T-helper 2 cell treated with Interferon-gamma antibody and Interleukin-4, amounts not matched to agents 5 μg/mL and 100 μg/mL, for 36 hours (primary cell): Measurements from ENCODE around the gene ZNF784.

Source experiments
- DNase-seq: peaks from one replicate; pipeline ENCODE4 v3.0.0; 2021; ENCODE audit warnings: low spot score
- H3K27ac Mint-ChIP-seq: one replicate; pipeline ENCODE4 v1.8.0; 2021; ENCODE audit warnings: mild to moderate bottlenecking, mixed read lengths
- H3K27me3 Mint-ChIP-seq: one replicate; pipeline ENCODE4 v1.8.0; 2021; ENCODE audit warnings: low read depth, mixed read lengths
- H3K36me3 Mint-ChIP-seq: one replicate; pipeline ENCODE4 v1.8.0; 2021; ENCODE audit warnings: low read depth, mixed read lengths
- H3K4me1 Mint-ChIP-seq: one replicate; pipeline ENCODE4 v1.8.0; 2021; ENCODE audit warnings: low read depth, mixed read lengths
- H3K4me3 Mint-ChIP-seq: one replicate; pipeline ENCODE4 v1.8.0; 2022; ENCODE audit warnings: mild to moderate bottlenecking, moderate library complexity, mixed read lengths
- H3K9me3 Mint-ChIP-seq: one replicate; pipeline ENCODE4 v1.8.0; 2021; ENCODE audit warnings: mixed read lengths

The ZNF784 gene

DNA sequence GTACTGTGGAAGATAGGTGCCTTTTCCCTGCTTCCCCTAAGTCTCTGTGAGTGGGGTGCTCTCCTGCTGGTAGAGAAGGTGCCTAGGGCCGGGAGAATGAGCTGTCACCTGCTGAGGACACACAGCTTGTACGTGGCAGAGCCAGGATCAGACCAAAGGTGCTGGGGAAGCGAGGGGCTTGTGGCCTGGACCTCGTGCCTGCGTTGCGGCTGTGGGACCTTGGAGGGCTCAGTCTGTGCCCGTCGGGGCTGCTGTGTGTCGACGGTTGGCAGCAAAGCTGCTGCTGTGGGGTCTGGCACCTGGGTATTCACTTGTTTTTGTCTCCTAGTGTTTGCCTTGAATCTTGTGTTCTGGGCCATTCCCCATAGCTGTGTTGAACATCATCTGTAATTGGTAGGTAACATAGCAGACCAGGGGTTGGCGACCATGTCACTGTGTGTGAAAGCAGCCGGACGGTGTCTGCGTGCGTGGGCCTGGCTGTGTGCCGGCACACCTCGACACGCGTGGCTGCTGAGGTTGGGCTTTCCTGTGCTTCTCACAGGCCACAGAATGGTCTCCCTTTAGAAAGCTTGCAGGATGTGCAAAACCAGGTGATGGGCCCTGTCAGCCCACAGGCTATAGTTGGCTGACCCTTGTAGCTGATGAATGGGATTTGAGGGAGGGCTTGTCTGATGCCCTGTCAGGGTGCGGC lies 39.6 kb upstream of the ZNF784 start:
- no peak for DNase-seq
- no peaks in the 10 kb centered on the region for H3K27me3 Mint-ChIP-seq
- H3K9me3 Mint-ChIP-seq: no peaks in the 10 kb centered on the region
- H3K4me1 Mint-ChIP-seq: peaks cover 3% of the 10 kb centered on the region
- peaks cover 68% of the 10 kb centered on the region for H3K36me3 Mint-ChIP-seq
- H3K4me3 Mint-ChIP-seq: no peak overlapping the region
- H3K27ac Mint-ChIP-seq: no peak overlapping the region

DNA sequence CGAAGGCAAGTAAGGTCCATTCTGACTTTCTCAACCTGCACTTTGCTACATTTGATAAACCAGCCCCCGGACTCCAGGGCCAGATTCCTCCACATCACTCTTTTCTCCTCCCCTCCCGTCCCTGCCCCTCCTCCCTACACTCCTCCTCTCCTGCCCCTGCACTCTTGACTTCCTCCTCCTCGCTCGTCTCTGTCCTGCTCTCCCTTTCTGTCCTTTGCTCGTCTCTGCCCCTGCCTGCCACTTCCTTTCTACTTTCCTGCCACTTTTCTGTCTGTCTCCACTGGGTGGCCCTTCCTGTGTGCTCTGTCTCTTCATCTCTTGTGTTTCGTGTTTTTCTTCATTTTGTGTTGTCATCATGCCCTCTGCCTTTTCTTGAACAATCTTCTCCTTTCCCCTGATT lies 37.5 kb upstream of the ZNF784 start:
- DNase-seq: no peak
- Mint-ChIP-seq H3K9me3 (no peaks in the 10 kb centered on the region), H3K36me3 (peaks cover 61% of the 10 kb centered on the region), H3K4me3 (no peak overlapping the region), H3K27ac (no peak overlapping the region), H3K27me3 (no peaks in the 10 kb centered on the region), H3K4me1 (peaks cover 14% of the 10 kb centered on the region)

DNA sequence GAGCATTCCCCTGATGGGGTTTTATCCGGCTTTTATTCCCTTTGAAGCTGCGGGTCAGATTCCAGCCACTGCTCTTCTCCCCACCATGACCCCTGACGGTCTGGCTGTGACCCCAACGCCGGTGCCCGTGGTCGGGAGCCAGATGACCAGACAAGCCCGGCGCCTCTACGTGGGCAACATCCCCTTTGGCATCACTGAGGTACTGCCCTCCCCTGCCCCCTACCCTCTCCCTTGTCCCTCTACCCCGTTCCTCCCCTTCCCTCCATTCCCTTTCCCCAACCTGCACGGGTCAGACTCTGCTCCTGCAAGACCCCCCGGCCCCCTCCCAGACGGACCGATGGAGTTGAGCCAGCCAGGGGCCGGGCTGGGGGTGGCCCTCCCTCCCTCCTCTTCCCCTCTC lies 36.6 kb upstream of the ZNF784 start:
- Mint-ChIP-seq H3K27me3 (no peaks in the 10 kb centered on the region), H3K9me3 (no peaks in the 10 kb centered on the region), H3K27ac (no peak overlapping the region), H3K4me3 (no peak overlapping the region), H3K36me3 (peaks cover 61% of the 10 kb centered on the region), H3K4me1 (peaks cover 20% of the 10 kb centered on the region)
- no peak for DNase-seq

DNA sequence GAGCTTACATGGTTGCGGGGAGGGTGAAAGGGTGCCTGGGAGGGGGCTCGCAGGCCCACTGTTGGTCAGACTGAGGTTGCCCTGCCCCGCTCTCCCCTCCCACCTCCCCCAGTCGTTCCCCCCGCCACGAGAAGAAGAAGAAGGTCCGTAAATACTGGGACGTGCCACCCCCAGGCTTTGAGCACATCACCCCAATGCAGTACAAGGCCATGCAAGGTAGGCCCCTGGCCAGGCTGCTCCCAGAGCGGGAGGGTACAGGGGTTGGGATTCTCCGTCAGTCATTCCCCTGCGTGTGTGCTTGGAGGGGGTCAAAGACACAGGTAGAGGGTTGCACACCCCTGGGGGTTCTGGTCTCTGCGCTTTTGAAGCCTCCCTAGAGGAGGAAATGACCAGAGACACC lies 36.0 kb upstream of the ZNF784 start:
- Mint-ChIP-seq H3K4me3 (no peak overlapping the region), H3K27ac (no peak overlapping the region), H3K36me3 (peaks cover 65% of the 10 kb centered on the region), H3K4me1 (peaks cover 24% of the 10 kb centered on the region), H3K9me3 (no peaks in the 10 kb centered on the region), H3K27me3 (no peaks in the 10 kb centered on the region)
- no peak for DNase-seq

DNA sequence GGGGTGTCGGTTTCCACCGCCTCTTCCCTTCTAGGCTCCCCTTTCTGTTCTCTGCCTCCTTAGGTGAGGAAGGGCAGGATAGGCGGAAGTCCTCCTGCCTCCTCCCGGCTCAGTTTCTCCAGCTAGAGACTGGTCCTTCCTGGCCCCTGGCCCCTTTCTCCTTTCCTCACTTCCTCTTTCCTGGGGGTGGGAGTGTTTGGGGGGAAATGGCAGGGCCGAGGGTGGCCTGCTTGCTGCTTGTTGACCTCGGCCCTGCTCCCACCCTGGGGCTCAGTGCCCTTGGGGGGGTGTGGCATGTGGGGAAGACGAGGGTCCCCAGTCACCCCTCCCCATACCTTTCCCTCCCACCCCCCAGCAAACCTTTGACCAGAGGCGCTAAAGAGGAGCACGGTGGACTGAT lies 35.5 kb upstream of the ZNF784 start:
- peaks cover 24% of the 10 kb centered on the region for H3K4me1 Mint-ChIP-seq
- H3K36me3 Mint-ChIP-seq: peaks cover 64% of the 10 kb centered on the region
- H3K4me3 Mint-ChIP-seq: no peak overlapping the region

GRCh38 chr19:55658846-55659459 lies 34.6 kb upstream of the ZNF784 start:
- Mint-ChIP-seq H3K27me3 (no peaks in the 10 kb centered on the region), H3K9me3 (no peaks in the 10 kb centered on the region), H3K4me3 (no peak overlapping the region), H3K27ac (no peak overlapping the region), H3K36me3 (peaks cover 58% of the 10 kb centered on the region), H3K4me1 (peaks cover 24% of the 10 kb centered on the region)
- no peak for DNase-seq

More for the DNA sequence above, 35.5 kb upstream of the ZNF784 start:
- Mint-ChIP-seq H3K27me3 (no peaks in the 10 kb centered on the region), H3K27ac (no peak overlapping the region), H3K9me3 (no peaks in the 10 kb centered on the region)
- DNase-seq: no peak

DNA sequence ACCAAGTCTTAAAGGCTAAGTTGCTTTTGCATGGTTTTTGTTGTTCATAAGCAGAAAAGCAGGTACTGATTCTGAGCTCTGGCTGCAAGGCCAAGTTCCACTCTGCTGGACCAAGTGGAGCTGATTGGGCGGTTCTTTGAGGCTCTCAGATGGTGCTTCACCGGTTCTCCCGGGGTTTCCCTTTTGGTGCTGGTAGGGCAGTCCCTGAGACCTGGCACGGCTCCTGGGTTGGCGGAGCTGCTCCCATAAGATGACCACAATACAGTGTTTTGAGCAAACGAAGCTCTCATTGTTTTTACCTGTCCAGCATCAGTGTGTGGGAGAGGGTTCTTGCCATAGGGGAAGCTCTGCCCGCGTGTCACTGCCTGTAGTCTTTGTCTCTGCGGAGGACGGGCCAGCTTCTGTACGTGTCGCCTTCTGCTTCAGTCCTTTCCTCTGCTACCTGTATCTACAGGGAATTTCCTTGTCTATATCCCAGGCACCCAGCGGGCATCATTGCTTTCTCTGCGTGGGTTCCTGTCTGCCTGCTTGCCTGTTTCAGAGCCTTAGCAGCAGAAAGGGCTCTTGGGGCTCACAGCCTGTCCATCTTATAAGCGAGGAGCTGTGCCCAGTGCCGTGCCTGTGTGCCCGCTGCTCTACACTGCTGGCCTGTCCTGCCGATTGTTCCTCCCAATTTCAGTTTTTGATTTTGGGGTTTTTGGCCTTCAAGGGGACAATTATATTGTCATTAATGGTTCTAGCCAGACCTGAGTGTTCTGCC lies 32.8 kb upstream of the ZNF784 start:
- Mint-ChIP-seq H3K27ac (peak overlapping the region; percentile 63), H3K9me3 (no peaks in the 10 kb centered on the region), H3K4me1 (peaks cover 24% of the 10 kb centered on the region), H3K27me3 (no peaks in the 10 kb centered on the region), H3K36me3 (peaks cover 42% of the 10 kb centered on the region), H3K4me3 (peak overlapping the region; percentile 91)
- DNase-seq: no peak

DNA sequence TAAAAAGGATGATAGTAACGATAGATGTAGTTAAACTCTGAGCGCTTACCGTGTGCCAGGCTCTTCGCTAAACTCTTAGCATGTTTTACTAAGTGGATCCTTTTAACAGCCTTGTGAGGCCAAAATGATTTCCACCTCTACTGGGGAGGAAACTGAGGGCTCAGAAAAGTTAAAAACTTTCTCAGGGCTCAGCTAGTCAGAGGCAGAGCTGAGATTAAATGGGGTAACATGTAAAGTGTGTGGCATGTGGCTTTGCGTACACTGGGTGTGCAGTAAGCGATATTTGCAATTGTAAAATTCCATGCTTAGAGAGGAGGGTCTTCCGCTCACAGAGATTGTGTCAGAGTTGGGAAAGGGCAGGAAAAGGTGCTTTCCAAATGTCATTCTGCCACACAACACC lies 32.2 kb upstream of the ZNF784 start:
- no peaks in the 10 kb centered on the region for H3K27me3 Mint-ChIP-seq
- peaks cover 36% of the 10 kb centered on the region for H3K36me3 Mint-ChIP-seq
- H3K27ac Mint-ChIP-seq: peak overlapping the region; percentile 96
- DNase-seq: no peak
- peak overlapping the region; percentile 91 for H3K4me3 Mint-ChIP-seq
- H3K9me3 Mint-ChIP-seq: no peaks in the 10 kb centered on the region
- peaks cover 25% of the 10 kb centered on the region for H3K4me1 Mint-ChIP-seq

GRCh38 chr19:55655648-55656040 lies 31.3 kb upstream of the ZNF784 start:
- Mint-ChIP-seq H3K4me3 (peak overlapping the region; percentile 91), H3K36me3 (peaks cover 35% of the 10 kb centered on the region), H3K27me3 (no peaks in the 10 kb centered on the region), H3K9me3 (no peaks in the 10 kb centered on the region), H3K4me1 (peaks cover 25% of the 10 kb centered on the region), H3K27ac (peak overlapping the region; percentile 96)
- no peak for DNase-seq

GRCh38 chr19:55654868-55655647 lies 30.7 kb upstream of the ZNF784 start, which contains the start of gene U2AF2:
Gene U2AF2, plus strand, starts transcription at chr19:55655035. Its CDS starts 70 bp downstream, at chr19:55655105.
- Mint-ChIP-seq H3K36me3 (peaks cover 32% of the 10 kb centered on the region), H3K27ac (peak within 1 kb of the TSS; percentile 96), H3K4me3 (peak within 1 kb of the TSS; percentile 91), H3K9me3 (no peaks in the 10 kb centered on the region), H3K27me3 (no peaks in the 10 kb centered on the region), H3K4me1 (peaks cover 25% of the 10 kb centered on the region)
- peak; percentile 89 for DNase-seq

DNA sequence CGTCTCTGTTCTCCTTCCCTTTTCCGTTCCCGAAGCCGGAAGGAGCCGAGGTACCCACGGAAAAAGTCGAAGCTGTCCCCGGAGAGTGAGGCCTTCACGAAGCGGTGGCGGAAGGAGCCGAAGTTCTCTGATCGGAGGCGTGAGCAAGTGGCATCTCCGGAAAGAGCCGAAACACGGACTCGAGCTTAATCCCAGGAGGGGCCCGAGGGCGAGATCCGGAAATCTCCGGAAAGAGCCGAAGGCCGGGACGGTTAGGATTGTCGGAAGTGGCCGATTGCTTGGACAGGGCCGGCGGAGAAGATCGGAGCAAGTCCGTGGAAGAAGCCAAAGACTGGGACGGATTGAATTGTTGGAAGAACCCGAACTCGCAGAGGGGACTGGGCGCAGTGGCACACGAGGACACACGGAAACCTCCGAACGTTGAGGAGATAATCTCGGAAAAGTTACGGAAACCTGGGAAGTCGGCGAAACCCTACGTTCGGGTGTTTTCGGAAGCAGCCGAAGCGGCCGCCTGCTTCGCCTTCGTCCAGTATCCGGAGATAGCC lies 30.0 kb upstream of the ZNF784 start:
- peak overlapping the region; percentile 96 for H3K27ac Mint-ChIP-seq
- peaks cover 26% of the 10 kb centered on the region for H3K4me1 Mint-ChIP-seq
- DNase-seq: peak; percentile 99
- H3K4me3 Mint-ChIP-seq: peak overlapping the region; percentile 89
- peaks cover 31% of the 10 kb centered on the region for H3K36me3 Mint-ChIP-seq
- no peaks in the 10 kb centered on the region for H3K27me3 Mint-ChIP-seq
- H3K9me3 Mint-ChIP-seq: no peaks in the 10 kb centered on the region

DNA sequence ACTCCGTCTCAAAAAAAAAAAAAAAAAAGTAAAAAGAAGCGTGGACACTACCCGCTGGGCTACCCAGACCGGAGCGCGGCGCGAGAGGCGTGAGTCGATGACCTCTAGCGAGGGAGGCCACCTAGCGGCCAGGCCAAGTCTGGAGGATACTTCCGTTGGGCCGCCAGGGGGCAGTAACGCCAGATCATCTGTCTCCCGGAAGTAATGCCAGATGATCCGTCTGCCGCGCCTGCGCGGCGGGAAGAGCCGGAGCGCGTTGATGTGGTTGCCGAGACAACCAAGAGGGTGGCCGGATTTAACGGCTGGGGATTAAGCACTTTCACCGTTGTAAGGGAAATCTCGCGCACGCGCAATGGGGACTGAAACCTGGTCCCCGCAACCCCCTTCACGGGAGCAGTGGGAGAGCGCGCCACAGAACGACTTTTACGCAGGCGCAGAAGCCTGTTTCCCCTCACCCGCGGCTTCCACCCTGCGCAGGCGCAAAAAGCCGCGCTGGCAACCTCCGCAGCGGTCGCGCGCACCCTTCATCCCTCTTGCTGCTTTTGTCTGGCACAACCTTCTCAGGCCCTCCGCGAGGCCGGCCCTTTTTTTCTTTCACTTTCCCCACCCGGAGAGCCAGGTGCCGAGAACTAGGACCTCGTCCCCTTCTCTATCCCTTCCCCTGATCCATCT lies 29.4 kb upstream of the ZNF784 start:
- H3K4me1 Mint-ChIP-seq: peaks cover 26% of the 10 kb centered on the region
- peak overlapping the region; percentile 96 for H3K27ac Mint-ChIP-seq
- H3K36me3 Mint-ChIP-seq: peaks cover 30% of the 10 kb centered on the region

More for the DNA sequence above, 29.4 kb upstream of the ZNF784 start:
- Mint-ChIP-seq H3K9me3 (no peaks in the 10 kb centered on the region), H3K4me3 (peak overlapping the region; percentile 89), H3K27me3 (no peaks in the 10 kb centered on the region)
- peak; percentile 98 for DNase-seq
